ENCODE measurements around the gene TCF4.

DNA sequence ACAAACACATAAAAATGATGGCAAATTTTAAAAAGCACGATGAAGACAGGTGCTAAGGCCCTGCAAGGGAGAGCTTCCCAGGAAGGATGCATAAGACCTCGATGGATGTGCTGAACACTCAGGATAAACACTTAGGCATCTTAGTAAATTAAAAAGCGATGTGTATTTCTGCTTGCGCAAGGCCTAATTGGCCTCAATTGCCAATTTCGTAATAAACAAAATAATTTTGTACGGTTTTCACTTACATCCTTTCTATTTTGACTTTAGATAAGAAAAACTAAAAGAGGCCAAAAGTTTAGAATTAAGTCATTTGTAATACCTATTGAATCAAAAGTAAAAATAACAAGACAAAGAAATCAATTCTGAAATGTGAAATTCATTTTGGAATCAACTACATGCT is 189.1 kb downstream of the TCF4 start:
- TF ChIP-seq SIN3A (IDR thresholded peaks at IDR 0.05; ENCODE audit: borderline replicate concordance, low read depth, low read length) (no peak), TCF12 (IDR thresholded peaks at IDR 0.05) (no peak), NRF1 (IDR thresholded peaks at IDR 0.05; ENCODE audit: low read depth, low read length) (no peak), POLR2AphosphoS5 (IDR thresholded peaks at IDR 0.05; ENCODE audit: low read depth, low read length) (no peak)
- TF ChIP-seq, protein P1, sequence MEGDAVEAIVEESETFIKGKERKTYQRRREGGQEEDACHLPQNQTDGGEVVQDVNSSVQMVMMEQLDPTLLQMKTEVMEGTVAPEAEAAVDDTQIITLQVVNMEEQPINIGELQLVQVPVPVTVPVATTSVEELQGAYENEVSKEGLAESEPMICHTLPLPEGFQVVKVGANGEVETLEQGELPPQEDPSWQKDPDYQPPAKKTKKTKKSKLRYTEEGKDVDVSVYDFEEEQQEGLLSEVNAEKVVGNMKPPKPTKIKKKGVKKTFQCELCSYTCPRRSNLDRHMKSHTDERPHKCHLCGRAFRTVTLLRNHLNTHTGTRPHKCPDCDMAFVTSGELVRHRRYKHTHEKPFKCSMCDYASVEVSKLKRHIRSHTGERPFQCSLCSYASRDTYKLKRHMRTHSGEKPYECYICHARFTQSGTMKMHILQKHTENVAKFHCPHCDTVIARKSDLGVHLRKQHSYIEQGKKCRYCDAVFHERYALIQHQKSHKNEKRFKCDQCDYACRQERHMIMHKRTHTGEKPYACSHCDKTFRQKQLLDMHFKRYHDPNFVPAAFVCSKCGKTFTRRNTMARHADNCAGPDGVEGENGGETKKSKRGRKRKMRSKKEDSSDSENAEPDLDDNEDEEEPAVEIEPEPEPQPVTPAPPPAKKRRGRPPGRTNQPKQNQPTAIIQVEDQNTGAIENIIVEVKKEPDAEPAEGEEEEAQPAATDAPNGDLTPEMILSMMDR (IDR thresholded peaks at IDR 0.05): no peak
